ENCODE measurements around the gene GRID1.
"Not testable (repeated sequence)": the region's sequence is repeated elsewhere in the genome, so short reads cannot be mapped to it uniquely, and the experiment has no call there.

- TF ChIP-seq POLR2A (IDR thresholded peaks at IDR 0.05) = not testable (repeated sequence)
- TF ChIP-seq, protein P1, sequence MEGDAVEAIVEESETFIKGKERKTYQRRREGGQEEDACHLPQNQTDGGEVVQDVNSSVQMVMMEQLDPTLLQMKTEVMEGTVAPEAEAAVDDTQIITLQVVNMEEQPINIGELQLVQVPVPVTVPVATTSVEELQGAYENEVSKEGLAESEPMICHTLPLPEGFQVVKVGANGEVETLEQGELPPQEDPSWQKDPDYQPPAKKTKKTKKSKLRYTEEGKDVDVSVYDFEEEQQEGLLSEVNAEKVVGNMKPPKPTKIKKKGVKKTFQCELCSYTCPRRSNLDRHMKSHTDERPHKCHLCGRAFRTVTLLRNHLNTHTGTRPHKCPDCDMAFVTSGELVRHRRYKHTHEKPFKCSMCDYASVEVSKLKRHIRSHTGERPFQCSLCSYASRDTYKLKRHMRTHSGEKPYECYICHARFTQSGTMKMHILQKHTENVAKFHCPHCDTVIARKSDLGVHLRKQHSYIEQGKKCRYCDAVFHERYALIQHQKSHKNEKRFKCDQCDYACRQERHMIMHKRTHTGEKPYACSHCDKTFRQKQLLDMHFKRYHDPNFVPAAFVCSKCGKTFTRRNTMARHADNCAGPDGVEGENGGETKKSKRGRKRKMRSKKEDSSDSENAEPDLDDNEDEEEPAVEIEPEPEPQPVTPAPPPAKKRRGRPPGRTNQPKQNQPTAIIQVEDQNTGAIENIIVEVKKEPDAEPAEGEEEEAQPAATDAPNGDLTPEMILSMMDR (IDR thresholded peaks at IDR 0.05) = not testable (repeated sequence)
Measured at GRCh38 chr10:86032087-86032486, 334.5 kb downstream of the GRID1 start.

All from breast epithelium (tissue), 3 donors.